HG03135 (cell line): ENCODE measurements around the gene PTPRD.

Experiments
- ATAC-seq: cut with Tn5 transposase; IDR thresholded peaks from one replicate; pipeline ENCODE4 v1.9.1; 2021; ENCODE audit warnings: mild to moderate bottlenecking, moderate library complexity; ENCODE audit not compliant: unreplicated experiment

The PTPRD gene

DNA sequence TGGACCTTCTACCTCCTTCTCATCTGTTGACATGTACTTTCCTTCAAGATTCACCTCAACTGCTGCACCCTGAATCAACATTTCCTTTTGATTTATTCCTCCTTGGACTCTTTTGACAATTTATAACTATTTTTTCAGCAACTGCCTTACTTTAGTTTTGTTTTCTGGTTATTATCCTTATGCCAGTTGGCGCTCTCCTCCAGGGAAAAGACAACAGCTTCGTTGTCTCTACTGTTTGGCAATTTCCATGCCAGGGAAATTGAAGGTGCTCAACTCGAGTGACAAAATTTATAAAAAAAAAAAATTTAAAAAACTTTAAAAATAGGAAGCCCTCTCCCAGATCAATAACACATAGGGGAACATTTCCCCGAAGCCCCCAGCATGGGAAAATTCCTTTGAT, 2264.0 kb downstream of the PTPRD start:
- no peak for ATAC-seq

GRCh38 chr9:8346296-8346695, 2266.5 kb downstream of the PTPRD start:
- ATAC-seq, result no peak

DNA sequence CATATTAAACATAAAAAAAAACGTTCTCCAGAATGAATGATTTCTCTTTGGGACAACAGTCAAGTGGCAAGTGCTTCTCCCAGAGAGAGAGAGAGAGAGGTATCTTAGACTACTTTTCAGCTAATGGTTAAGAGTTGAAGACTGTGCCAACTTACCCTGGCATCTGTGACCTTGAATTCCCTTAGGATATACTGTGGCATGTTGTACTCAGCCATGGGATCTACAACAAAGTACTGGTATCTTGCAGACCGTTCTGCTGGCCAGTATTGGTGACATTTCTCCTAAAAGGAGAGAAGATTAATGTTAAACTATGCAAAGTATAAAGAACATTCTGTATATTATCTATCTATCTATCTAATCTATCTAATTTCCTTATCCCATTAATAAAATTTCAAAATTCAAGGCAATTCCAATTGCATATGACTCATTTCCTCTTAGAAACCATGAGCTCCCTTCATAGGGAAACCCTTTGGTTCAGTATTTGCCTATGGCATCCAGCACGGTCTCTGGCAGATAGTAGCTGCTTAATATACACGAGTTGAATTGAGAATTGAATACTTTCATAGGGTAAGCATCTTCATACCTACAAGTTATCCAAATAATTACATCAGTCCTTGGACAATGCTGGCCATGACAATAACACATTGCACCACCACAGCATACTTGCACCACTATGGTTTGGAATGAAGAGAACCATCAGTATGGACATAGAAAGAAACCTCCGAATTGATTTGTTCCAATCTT, 2273.9 kb downstream of the PTPRD start:
- ATAC-seq, result no peak

DNA sequence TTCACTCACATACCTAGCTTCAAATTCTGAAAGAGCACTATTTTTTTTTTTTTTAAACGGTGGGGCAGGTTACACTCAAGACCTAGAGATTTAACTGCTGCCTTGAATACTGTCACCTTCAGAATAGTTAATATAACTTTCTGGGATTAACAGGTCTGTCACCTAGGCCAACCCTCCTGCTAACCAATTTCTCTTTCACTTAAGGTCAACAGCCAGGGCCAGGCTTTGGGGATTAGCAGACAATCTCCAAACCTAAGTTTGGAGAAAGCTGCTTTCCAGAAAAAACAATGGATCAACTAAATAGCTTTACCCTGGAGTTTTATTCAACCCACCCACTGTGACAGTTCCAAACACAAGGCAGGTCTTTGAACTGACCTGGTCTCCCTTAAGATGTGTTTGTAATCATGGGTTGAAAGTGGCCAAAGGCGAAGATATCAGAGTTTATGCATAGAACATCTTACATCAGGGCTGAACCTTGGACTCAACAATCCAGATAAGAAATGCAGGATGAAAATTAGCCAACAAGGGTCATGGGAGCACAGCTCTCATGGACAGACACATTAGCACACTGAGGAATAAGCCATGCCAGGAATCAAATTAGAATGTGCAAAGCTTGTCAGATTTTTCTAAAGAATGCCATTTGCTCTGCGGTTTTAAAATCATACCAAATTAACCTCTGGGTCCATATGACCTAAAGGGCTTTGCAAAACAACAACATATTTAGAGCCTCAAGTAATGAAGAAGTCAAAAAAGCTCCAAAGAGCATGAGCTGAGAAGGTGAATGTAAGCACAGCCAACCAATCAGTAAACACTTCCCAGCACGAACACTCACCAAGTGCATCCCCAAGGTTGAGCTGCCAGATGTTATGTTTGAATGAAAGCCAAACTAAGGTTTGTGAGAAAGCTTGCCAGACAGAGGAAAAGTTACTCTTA, 2274.7 kb downstream of the PTPRD start:
- no peak for ATAC-seq

DNA sequence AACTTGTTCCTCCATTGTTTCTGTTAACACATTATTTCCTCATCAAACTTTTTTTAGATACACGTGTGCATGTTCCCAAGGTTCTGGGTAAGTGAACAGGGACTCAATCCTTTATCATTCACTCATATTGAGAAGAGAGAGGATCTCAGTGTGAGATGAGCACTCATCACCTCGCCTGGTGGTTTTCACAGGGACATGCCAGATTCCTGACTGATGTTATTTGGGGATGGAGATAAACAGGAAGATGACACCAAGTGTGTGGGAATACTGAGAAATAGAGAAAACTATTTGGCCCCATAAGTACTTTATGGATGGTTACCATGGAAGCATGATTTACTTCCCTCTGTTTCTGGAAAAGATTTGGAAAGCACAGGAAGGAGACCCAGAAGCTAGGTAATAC, 2279.9 kb downstream of the PTPRD start:
- ATAC-seq, result no peak

DNA sequence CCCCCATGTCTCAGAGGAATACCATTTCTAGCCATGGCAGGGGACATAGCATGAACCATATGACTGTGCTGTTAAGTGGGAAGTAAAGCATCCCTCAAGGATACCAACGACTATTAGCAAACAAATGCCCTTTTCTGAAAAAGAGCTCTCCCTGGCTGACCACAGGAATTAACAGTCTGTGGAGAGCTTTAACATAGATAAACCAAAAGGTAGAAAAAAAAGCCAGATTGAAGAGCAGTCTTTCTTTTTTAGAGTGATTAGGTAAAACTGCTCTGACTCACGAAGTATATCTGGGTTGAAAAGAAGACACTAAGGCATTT, 2280.5 kb downstream of the PTPRD start:
- ATAC-seq, result no peak

- no peak for ATAC-seq
These were observed 2281.1 kb downstream of the PTPRD start for GRCh38 chr9:8331507-8332330.

DNA sequence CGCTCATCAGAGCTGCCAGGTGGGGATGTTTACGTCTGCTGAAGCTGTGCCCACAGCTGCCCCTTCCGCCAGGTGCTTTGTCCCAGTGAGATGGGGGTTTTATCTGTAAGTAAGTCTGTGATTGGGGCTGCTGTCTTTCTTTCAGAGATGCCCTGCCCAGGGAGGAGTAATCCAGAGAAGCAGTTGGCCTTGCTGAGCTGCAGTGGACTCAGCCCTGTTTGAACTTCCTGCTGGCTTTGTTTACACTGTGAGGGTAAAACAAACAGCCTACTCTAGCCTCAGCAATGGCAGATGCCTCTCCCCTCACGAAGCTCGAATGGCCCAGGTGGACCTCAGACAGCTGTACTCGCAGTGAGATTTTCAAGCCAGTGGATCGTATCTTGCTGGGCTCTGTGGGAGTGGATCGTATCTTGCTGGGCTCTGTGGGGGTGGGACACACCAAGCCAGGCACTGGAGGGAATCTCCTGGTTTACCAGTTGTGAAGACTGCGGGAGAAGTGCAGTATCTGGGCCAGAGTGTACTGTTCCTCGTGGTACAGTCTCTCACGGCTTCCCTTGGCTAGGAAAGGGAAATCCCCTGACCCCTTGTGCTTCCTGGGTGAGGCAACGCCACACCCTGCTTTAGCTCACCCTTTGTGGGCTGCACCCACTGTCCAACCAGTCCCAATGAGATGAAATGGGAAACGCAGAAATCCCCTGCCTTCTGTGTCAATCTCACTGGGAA, 2283.1 kb downstream of the PTPRD start:
- no peak for ATAC-seq

- ATAC-seq, result no peak
These were observed 2297.6 kb downstream of the PTPRD start for GRCh38 chr9:8315211-8315610.

DNA sequence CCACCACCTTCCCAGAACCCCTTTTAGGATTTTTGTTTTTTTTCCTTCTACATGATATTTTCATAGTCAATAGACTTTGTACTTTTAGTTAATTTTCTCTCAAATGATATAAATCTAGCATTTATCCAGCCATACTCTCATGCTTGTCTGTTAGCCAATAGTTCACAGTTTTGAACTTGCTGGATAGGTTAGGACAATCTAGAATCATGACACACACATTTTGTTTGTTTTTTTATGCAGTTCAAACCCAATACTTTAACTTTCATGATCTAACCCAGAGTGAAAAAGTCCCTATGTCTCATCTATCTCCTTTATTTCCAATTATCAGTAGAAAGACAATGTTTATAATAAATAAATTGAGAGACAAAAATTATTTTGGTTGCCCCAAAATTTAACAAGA, 2303.5 kb downstream of the PTPRD start:
- ATAC-seq, result no peak

DNA sequence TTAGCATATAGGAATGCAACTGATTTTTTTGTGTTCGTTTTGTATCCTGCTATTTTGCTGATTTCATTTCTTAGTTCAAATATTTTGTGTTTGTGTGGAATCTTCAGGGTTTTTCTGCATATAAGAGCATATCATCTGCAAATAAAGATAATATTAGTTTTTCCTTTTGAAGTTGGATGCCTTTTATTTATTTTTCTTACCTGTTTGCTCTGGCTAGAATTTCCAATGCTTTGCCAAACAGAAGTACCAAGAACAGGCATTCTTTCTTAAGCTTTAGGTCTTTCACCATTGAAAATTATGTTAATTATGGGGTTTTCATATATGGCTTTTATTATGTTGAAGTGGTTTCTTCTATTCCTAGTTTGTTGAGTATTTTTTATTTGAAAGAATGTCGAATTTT, 2308.1 kb downstream of the PTPRD start:
- ATAC-seq, result no peak

DNA sequence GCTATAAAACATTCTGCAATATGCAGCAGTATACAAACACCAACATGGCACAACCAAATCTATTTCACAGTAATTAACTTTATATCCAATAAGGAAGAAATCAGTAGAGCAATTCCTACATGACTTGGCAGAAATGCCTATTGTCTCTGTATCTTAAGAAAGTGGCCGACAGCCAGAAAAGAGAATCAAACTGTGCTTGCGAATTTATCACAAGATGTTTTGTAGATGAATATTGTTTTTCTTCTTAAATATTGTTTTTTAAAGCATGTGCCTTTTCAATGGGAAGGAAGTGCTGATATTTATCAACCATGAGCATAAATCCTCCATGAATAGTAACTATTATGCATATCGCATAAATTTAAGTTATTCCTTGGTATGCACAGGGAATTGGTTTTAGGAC, 2311.5 kb downstream of the PTPRD start:
- no peak for ATAC-seq

- no peak for ATAC-seq
These were observed 2315.8 kb downstream of the PTPRD start for GRCh38 chr9:8297047-8297446.

DNA sequence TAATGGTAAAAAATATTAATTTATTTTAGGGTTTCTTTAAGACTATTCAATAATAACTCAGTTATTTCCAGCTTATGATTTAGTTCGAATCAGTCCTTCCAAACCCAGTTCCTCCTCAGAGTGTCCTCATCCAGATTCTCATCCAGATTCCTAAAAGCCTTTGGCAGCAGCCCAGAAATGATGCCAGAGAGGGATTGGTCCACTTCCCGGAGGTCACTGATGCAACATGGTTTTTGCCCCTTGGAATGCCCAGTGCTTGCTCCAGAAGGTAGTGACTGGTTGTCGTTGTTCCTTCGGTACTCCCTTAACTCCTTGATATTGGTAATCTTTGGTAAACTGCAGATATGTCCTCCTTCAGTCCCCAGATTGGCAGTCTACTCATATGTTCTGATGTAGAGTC, 2320.1 kb downstream of the PTPRD start:
- ATAC-seq, result no peak

GRCh38 chr9:8289681-8290080, 2323.1 kb downstream of the PTPRD start:
- ATAC-seq, result no peak

DNA sequence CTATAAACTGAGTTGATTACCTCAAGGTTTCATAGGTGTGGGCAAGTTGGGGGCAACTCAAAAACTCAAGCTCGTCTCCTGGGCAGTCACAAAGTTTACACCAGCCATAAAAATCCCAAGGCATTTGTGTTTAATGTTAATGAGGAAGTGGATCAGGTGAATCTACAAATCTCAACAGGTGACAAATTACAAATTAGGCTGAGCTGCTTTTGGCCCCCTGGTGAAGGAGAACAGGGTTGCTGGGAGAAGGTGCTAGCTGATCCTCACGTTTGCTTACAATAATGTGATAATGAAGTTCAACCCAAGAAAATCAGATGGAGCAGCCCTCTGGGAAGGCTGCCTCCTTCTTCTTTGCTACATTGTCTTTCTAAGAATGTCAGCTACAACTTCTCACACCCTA, 2324.8 kb downstream of the PTPRD start:
- no peak for ATAC-seq

DNA sequence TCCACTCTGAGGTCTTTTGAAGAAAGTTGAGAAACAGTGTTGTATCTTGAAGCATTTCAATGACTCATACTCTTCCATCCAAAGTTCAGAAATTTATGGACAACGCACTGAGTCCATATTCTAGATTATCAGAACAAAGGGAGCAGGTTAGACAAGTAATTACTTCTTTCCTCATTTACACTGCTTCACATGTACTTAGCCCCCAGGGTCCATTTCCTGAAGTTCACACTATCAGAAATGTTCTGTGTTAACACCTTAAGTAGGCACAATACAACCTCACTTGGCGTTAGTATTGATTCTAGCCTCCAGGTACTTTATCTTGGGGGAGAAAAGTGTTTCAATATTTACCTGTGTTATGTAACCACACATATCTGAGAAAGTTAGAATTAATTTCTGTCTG, 2325.3 kb downstream of the PTPRD start:
- ATAC-seq, result no peak

- no peak for ATAC-seq
These were observed 2327.9 kb downstream of the PTPRD start for GRCh38 chr9:8284884-8285283.

GRCh38 chr9:8282535-8282934, 2330.3 kb downstream of the PTPRD start:
- ATAC-seq, result no peak

DNA sequence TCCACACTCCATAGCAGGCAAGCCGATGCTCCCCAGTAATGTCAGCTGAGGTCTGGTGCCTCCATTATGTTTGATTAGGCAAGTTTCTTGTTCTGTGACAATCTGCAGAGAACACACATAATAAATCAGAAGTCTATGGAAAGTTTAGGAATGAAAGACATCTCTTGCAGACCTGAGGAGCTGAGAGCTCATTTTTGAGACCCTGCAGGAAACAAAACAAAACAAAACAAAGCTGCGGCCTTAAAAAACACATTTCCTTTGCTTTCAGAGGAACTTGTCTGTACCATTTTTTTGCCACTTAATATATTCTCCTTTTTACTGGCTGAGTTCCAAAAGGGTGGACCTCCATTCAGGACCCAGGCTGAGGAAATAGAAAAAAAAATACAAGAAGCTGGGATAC, 2332.0 kb downstream of the PTPRD start:
- no peak for ATAC-seq

DNA sequence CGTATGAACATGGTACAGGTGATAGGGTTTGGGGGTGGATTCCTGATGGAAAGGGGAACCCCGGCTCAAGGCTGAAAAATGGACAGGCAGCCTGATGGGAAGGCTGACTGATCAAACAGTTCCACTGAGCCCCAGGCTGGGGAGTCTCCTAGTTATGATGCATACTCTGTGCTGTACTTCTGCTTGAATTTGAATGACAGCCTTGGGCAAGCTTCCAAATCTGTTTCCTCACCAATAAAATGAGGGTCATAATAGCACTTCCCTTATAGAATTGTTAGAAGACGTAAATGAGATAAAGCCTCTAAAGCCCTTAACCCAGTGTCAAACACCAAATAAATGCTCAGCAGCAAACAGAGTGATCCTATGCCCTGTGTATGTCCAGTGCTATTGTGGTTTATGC, 2334.8 kb downstream of the PTPRD start:
- ATAC-seq, result no peak
